Keratinocyte (primary cell): ENCODE measurements around the gene LSM14B. TPM values are rescaled to one million over a fixed set of nuclear protein-coding genes. Genes with fewer than 3 reads are reported as not detected.

Source experiments
- DNase-seq: peaks from one replicate; pipeline ENCODE4 v3.0.0-alpha.2; 2011; ENCODE audit warnings: low read depth, missing footprints, low spot score
- FAIRE-seq: peaks from 2 replicates; lab custom pipeline; 2011; peaks lifted over from hg19 to GRCh38; lab: Jason Lieb, UNC
- H2AFZ ChIP-seq: 2 replicates; pipeline ENCODE4 v1.6.0; 2012; ENCODE audit warnings: low read length, control low read depth, inconsistent platforms; ENCODE audit not compliant: control insufficient read depth
- H3K27ac ChIP-seq: 2 replicates; pipeline ENCODE4 v1.5.1; 2011; ENCODE audit warnings: low read length; ENCODE audit not compliant: control insufficient read depth, insufficient read depth
- H3K27me3 ChIP-seq: 3 replicates; pipeline ENCODE4 v1.6.0; 2011; ENCODE audit warnings: low read length; ENCODE audit not compliant: control insufficient read depth, insufficient read depth; ENCODE audit errors: extremely low read depth
- H3K36me3 ChIP-seq, 2 experiments: 2 replicates in 1 of 2; 3 replicates in 1 of 2; pipeline ENCODE4 v1.5.1; 2011; ENCODE audit warnings: low read length in 2 of 2, mild to moderate bottlenecking in 1 of 2; ENCODE audit not compliant: control insufficient read depth in 2 of 2, insufficient read depth in 2 of 2; ENCODE audit errors: extremely low read depth in 1 of 2
- H3K4me1 ChIP-seq: 3 replicates; pipeline ENCODE4 v1.5.1; 2011; ENCODE audit warnings: low read length; ENCODE audit not compliant: control insufficient read depth, insufficient read depth; ENCODE audit errors: extremely low read depth
- H3K4me2 ChIP-seq: 3 replicates; pipeline ENCODE4 v1.6.0; 2011; ENCODE audit warnings: low read depth, low read length; ENCODE audit not compliant: control insufficient read depth, insufficient read depth; ENCODE audit errors: extremely low read depth
- H3K4me3 ChIP-seq, 3 experiments: fragments of 200-600 bp in 1 of 3; sonication (generic) in 1 of 3; 2 replicates in 2 of 3; 3 replicates in 1 of 3; pipeline ENCODE4 v1.5.1; 2011 to 2016; ENCODE audit warnings: low read length in 3 of 3, mild to moderate bottlenecking in 3 of 3, control low read depth in 2 of 3, inconsistent platforms in 1 of 3, low read depth in 1 of 3, mixed read lengths in 1 of 3, mixed run types in 1 of 3, moderate library complexity in 1 of 3; ENCODE audit not compliant: control insufficient read depth in 2 of 3, insufficient read depth in 2 of 3; ENCODE audit errors: extremely low read depth in 1 of 3
- H3K79me2 ChIP-seq: 2 replicates; pipeline ENCODE4 v1.6.0; 2012; ENCODE audit warnings: low read length; ENCODE audit not compliant: control insufficient read depth, insufficient read depth
- H3K9ac ChIP-seq: 3 replicates; pipeline ENCODE4 v1.6.0; 2011; ENCODE audit warnings: low read length; ENCODE audit not compliant: control insufficient read depth, insufficient read depth; ENCODE audit errors: extremely low read depth
- H3K9me1 ChIP-seq: 3 replicates; pipeline ENCODE4 v1.6.0; 2011; ENCODE audit warnings: low read length; ENCODE audit not compliant: control insufficient read depth, insufficient read depth; ENCODE audit errors: extremely low read depth
- H3K9me3 ChIP-seq: 2 replicates; pipeline ENCODE4 v1.5.1; 2012; ENCODE audit warnings: low read depth, low read length; ENCODE audit not compliant: control insufficient read depth
- H4K20me1 ChIP-seq: 3 replicates; pipeline ENCODE4 v1.6.0; 2011; ENCODE audit warnings: low read length; ENCODE audit not compliant: control insufficient read depth, insufficient read depth; ENCODE audit errors: extremely low read depth
- CTCF ChIP-seq, 3 experiments: IDR thresholded peaks in 1 of 3; conservative IDR thresholded peaks in 1 of 3; optimal IDR thresholded peaks in 1 of 3; 2 replicates in 2 of 3; 3 replicates in 1 of 3; pipeline versions ENCODE3 to v1.5.1; 2011; ENCODE audit warnings: low read length in 3 of 3, mild to moderate bottlenecking in 3 of 3, moderate library complexity in 2 of 3, control low read depth in 1 of 3, inconsistent platforms in 1 of 3; ENCODE audit not compliant: insufficient read depth in 2 of 3; ENCODE audit errors: extremely low read depth in 1 of 3
- EZH2 ChIP-seq: IDR thresholded peaks from one replicate; pipeline ENCODE4 v1.6.1; 2012; ENCODE audit warnings: inconsistent platforms, mild to moderate bottlenecking, low read length, moderate library complexity
- dilution Hi-C: fragments of 300-500 bp; cut with MboI; formaldehyde crosslinking; loops from one replicate; pipeline ENCODE4 v1.7.0; 2020; ENCODE audit warnings: low sequenced_read_pairs; ENCODE audit not compliant: extremely low pct_ligation_motif_present
- polyA plus RNA-seq, 5 experiments: library from polyadenylated mRNA; depleted of rRNA in 3 of 5; stranded (reverse) in 3 of 5; stranded (forward) in 1 of 5; unstranded in 1 of 5; fragments of >200 nt; gene quantifications; 1 replicate in 1 of 5; 2 replicates in 3 of 5; 3 replicates in 1 of 5; pipeline versions ENCODE4 v1.2.1 to v1.2.3, GENCODE V29; 2011 to 2012; ENCODE audit warnings: missing spikeins in 2 of 5, low read depth in 1 of 5, low replicate concordance in 1 of 5

Gene LSM14B
- polyA plus RNA-seq, 1 donor (not counting 4 experiments of a cell fraction or from before 2014, with no cell fraction given), result 21.7 TPM

DNA sequence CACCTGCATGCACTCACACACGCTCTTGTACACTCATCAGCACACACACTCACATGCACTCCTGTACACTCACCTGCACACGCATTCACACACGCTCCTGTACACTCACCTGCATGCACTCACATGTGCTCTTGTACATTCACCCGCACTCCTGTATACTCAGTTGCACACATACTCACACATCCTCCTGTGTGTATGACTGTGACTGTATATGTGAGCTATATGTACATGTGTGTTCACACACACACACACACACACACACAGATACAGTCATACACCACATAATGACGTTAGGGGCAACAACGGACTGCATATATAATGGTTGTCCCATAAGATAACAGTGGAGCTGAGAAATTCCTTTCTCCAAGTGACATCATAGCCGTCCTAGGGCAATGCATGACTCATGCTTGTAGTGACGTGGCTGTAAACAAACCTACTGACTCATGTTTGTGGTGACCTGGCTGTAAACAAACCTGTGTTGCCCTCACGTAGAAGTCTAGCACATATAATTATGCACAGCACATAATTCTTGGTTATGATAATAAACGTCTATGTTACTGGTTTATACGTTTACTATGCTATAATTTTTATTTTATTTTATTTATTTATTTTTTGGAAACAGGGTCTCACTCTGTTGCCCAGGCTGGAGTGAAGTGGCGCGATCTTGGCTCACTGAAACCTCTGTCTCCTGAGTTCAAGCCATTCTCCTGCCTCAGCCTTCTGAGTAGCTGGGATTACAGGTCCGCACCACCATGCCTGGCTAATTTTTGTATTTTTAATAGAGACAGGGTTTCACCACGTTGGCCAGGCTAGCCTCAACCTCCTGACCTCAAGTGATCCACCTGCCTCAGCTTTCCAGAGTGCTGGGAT is 33.8 kb upstream of the LSM14B start:
- dilution Hi-C loops, result no loop called here
- Histone ChIP-seq H3K27ac (no peak overlapping the region), H3K27me3 (peaks cover 16% of the 10 kb centered on the region), H3K9me3 (no peaks in the 10 kb centered on the region), H3K4me3 (no peak overlapping the region), H3K36me3 (no peaks in the 10 kb centered on the region), H4K20me1 (no peaks in the 10 kb centered on the region), H2AFZ (no peak overlapping the region), H3K9me1 (no peaks in the 10 kb centered on the region), H3K4me1 (peaks cover 5% of the 10 kb centered on the region), H3K4me2 (no peak overlapping the region), H3K79me2 (no peaks in the 10 kb centered on the region), H3K9ac (no peak overlapping the region)
- FAIRE-seq (no peak), DNase-seq (peak; percentile 60)
- TF ChIP-seq EZH2 (no peak), CTCF (optimal IDR thresholded peaks at IDR 0.05 in 1 of 3, IDR thresholded peaks at IDR 0.05 in 1 of 3, conservative IDR thresholded peaks at IDR 0.05 in 1 of 3; ENCODE audit: extremely low read depth in 1 of 3, insufficient read depth in 2 of 3, low read length in 3 of 3) (no peak)

DNA sequence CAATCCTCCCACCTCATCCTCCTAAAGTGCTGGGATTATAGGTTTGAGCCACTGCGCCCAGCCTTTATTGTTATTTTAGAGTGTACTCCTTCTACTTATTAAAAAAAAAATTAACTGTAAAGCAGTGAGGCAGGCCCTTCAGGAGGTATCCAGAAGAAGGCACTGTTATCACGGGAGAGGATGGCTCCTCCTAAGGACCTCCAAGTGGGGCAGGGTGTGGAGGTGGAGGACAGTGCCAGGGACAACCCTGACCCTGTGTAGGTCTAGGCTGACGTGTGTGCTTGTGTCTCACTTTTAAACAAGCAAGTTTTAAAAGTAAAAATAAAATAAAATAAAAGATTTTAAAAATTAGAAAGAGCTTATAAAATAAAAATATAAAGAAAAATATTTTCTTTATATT is 32.9 kb upstream of the LSM14B start:
- H3K27me3 ChIP-seq, result peaks cover 16% of the 10 kb centered on the region
- H3K9ac ChIP-seq, result no peak overlapping the region
- FAIRE-seq, result no peak

More for the DNA sequence above, 32.9 kb upstream of the LSM14B start:
- Histone ChIP-seq H2AFZ (no peak overlapping the region), H3K79me2 (no peaks in the 10 kb centered on the region), H3K4me1 (peaks cover 5% of the 10 kb centered on the region), H3K27ac (no peak overlapping the region), H3K36me3 (no peaks in the 10 kb centered on the region), H3K9me3 (no peaks in the 10 kb centered on the region), H3K9me1 (no peaks in the 10 kb centered on the region), H3K4me2 (no peak overlapping the region), H3K4me3 (no peak overlapping the region), H4K20me1 (no peaks in the 10 kb centered on the region)
- DNase-seq, result no peak
- TF ChIP-seq CTCF (optimal IDR thresholded peaks at IDR 0.05 in 1 of 3, IDR thresholded peaks at IDR 0.05 in 1 of 3, conservative IDR thresholded peaks at IDR 0.05 in 1 of 3; ENCODE audit: extremely low read depth in 1 of 3, insufficient read depth in 2 of 3, low read length in 3 of 3), result no peak
- no peak for TF ChIP-seq EZH2
- dilution Hi-C loops, result no loop called here
